Activated gamma-delta T cell treated with Interleukin-2 at 50 U/mL for 16 hours (primary cell): ENCODE results near the gene CLIC3.

ENCODE experiments used
- DNase-seq: peaks from one replicate; pipeline ENCODE4 v3.0.0-alpha.2; 2020

CLIC3 gene

GRCh38 chr9:136950656-136951276, 45.6 kb downstream of the CLIC3 start:
- DNase-seq = no peak

- peak; percentile 98 for DNase-seq
These were observed 46.3 kb downstream of the CLIC3 start for GRCh38 chr9:136949817-136950655.

- no peak for DNase-seq
These were observed 47.0 kb downstream of the CLIC3 start for GRCh38 chr9:136949239-136949816.

DNA sequence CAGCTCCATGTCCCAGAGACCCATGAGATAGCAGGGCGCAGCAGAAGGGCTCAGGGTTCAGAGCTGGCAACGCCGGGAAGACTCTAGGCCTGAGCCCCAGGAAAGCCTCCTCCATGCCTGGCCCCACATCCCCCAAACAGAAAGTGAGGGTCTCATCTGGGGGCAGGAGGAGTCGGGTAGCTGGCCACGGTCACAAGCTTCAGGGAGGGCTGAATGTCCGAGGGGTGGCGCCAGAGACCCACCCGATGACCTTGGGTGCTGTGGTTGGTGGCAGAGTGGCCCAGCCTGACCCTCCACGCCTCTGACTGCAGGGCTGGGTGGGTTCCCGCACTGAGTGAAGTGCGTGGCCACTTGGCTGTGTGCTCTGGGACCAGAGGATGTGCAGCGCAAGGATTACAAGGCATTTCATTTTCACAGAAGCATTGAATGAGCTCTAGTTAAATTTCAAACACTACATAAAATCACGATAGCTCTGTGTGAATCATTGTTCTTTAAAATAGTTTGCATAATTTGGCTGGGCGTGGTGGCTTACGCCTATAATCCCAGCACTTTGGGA, 48.3 kb downstream of the CLIC3 start:
- no peak for DNase-seq

- no peak for DNase-seq
These were observed 49.1 kb downstream of the CLIC3 start for GRCh38 chr9:136947028-136947891.

- DNase-seq = no peak
These were observed 49.9 kb downstream of the CLIC3 start for GRCh38 chr9:136946228-136947027.

DNA sequence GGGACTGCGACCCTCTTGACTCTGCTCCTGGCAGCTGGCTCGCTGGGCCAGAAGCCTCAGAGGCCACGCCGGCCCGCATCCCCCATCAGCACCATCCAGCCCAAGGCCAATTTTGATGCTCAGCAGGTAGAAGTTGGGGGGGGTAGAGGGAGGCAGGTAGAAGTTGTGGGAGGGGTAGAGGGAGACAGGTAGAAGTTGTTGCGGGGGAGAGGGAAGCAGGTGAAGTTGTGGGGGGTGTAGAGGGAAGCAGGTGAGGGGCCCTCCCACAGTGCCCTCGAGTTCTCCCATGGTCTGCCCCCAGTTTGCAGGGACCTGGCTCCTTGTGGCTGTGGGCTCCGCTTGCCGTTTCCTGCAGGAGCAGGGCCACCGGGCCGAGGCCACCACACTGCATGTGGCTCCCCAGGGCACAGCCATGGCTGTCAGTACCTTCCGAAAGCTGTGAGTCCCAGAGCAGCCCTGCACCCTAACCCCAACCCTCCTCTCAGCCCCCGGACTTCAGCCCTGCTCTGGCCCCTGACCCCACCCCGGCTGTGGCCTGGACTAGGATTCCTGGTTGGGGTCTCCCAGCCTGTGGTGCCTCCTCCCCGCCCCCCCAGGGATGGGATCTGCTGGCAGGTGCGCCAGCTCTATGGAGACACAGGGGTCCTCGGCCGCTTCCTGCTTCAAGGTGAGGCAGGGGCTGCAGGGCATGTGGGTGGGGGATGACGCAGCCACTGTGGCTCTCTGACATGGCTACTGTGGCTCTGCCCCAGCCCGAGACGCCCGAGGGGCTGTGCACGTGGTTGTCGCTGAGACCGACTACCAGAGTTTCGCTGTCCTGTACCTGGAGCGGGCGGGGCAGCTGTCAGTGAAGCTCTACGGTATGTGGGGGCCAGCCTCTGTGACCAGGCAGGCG, 50.8 kb downstream of the CLIC3 start:
- no peak for DNase-seq
